Erythroblast (primary cell): ENCODE results near the gene OR2Z1.

Experiments used
- DNase-seq, 2 experiments: peaks; one replicate each; lab custom pipeline; 2025; lab: John Stamatoyannopoulos, UW
- GATA1 ChIP-seq: IDR thresholded peaks from 2 replicates; pipeline ENCODE4 v1.6.1; 2011; ENCODE audit warnings: low read depth, mild to moderate bottlenecking, control low read depth, low read length, moderate library complexity
- POLR2A ChIP-seq: IDR thresholded peaks from 2 replicates; pipeline ENCODE4 v1.6.1; 2011; ENCODE audit warnings: mild to moderate bottlenecking, low read length

The OR2Z1 gene

GRCh38 chr19:8721334-8721733 lies at the start of gene OR2Z1:
Gene OR2Z1, plus strand, starts transcription at chr19:8721634. Its CDS starts 9,395 bp downstream, at chr19:8731029.
- DNase-seq: no peak
- no peak for TF ChIP-seq POLR2A
- no peak for TF ChIP-seq GATA1

DNA sequence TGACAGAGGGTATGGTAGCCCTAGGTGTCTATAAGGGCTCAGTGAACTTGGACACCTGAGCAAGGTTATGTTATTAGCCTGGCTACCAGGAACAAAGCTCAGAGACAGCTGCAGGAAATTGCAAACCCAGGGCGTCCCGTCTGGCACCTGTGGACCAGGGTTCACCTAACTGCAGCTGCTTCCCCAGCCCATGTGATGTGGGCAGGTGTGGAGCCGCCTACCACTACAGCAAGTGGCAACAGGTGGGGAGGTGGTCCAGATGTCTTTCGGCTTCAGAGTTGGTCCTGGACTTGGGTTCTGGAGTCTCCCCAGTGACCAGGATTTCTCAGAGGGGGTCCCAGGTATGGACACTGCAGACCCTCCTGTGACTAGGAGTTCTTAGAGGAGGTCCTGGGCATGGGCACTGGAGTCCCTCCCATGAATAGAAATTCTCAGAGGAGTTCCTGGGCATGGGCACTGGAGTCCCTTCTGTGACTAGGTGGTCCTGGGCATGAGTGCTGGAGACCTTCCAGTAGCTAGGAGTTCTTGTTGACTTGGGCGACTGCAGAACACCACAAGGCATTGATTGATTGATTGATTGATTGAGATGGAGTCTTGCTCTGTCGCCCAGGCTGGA lies 48.0 kb upstream of the OR2Z1 start:
- TF ChIP-seq POLR2A (no peak), GATA1 (no peak)
- no peak for DNase-seq

GRCh38 chr19:8675066-8675465 lies 46.4 kb upstream of the OR2Z1 start:
- no peak for DNase-seq
- no peak for TF ChIP-seq GATA1
- no peak for TF ChIP-seq POLR2A

- no peak for DNase-seq
- TF ChIP-seq GATA1 (no peak), POLR2A (no peak)
Measured at GRCh38 chr19:8678244-8678807, 43.1 kb upstream of the OR2Z1 start.

GRCh38 chr19:8680676-8681344 lies 40.6 kb upstream of the OR2Z1 start:
- DNase-seq: no peak
- TF ChIP-seq POLR2A (no peak), GATA1 (no peak)

GRCh38 chr19:8681345-8682029 lies 39.9 kb upstream of the OR2Z1 start:
- TF ChIP-seq POLR2A (no peak), GATA1 (no peak)
- DNase-seq: no peak

- TF ChIP-seq POLR2A (no peak), GATA1 (no peak)
- no peak for DNase-seq
Measured at GRCh38 chr19:8682472-8682871, 39.0 kb upstream of the OR2Z1 start.

GRCh38 chr19:8682931-8683330 lies 38.5 kb upstream of the OR2Z1 start:
- DNase-seq: no peak
- TF ChIP-seq POLR2A (no peak), GATA1 (no peak)

DNA sequence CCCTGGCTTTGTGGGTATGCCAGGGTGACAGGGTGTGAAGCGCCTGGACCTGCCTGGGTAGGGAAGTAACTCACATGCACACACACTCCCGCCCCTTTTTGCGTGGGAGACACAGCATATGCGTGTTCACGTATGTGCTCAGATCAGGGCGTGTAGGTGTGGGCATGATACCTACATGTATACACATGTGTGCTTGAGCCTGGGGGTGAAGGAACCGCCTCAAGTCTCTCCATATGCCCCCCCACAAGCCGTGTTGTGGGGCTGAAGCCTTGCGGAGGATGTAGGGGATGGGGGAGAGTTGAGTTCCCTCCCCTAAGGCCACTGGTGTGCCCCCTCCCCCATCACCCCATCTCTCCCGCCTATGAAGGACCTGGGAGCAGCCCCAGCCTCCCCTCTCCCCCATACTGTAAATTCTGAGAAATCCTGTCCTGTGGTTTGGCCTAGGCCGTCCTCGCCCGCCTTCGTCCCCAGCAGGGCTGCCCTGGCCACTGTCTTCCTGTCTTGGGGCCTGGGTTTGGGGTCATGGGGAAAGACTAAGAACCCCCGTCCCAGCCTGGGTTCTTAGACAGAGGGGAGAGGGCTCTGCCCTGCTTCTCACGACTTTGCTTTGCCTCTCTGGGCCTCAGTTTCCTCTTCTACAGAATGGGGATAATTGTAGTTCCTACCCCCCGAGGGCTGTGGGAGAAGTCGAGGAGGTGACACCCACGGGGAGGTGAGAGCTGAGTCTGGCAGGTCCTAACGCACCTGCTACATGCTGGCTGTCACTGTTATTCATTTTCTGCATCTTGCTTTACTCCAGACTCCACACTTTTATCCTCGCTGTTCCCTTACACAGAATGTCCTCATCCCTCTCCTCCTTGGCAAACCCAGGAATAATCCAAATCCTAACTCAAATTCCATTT lies 37.2 kb upstream of the OR2Z1 start:
- TF ChIP-seq POLR2A: no peak
- no peak for TF ChIP-seq GATA1
- no peak for DNase-seq

- no peak for DNase-seq
Measured at GRCh38 chr19:8686549-8686948, 34.9 kb upstream of the OR2Z1 start.

DNA sequence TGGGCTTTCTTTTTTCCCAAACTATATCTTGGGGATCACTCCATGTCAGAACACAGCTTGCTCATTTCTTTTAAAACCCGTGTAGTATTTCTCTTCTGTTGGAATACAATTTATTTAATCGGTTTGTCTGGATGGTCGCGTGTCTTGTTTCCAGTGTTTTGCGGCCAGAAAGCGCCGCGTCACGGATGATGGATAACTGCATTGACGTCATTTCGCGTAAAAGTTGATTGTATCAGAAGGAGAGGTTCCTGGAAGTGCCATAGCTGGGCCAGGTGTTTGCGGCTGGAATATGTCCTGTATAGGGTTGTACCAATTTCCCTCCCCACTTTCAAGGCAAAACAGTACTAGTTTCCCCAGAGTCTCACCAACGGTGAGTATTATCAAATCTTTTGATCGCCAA lies 32.5 kb upstream of the OR2Z1 start:
- no peak for TF ChIP-seq GATA1
- TF ChIP-seq POLR2A: no peak
- DNase-seq: no peak

More at GRCh38 chr19:8686549-8686948, 34.9 kb upstream of the OR2Z1 start:
- TF ChIP-seq GATA1: no peak

DNA sequence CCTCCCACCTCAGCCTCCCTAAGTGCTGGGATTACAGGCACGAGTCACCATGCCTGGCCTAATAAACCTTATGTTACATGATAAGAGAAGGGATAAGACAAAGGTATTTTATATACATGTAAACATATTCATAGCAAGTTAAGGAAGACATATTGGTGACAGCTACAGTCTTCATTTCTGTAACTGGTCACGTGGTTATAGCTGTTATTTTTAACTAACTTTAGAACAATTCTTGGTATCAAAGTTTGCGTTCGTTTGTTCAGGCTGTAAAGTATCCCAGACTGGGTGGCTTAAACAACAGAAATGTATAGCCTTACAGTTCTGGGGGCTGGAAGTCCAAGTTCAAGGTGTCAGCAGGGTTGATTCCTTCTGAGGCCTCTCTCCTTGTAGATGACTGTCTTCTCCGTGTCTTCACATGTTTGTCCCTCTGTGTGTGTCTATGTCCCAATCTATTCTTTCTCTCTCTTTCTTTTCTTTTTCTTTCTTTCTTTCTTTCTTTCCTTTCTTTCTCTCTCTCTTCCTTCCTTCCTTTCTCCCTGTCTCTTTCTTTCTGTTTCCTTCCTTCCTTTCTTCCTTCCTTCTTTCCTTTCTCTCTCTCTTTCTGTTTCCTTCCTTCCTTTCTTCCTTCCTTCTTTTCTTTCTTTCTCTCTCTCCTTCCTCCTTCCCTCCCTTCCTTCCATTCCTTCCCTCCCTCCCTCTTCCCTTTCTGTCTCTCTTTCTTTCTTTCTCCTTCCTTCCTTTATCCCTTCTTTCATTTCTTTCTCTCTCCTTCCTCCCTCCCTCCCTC lies 30.5 kb upstream of the OR2Z1 start:
- no peak for DNase-seq
- TF ChIP-seq GATA1: no peak
- TF ChIP-seq POLR2A: no peak

- DNase-seq: no peak
- TF ChIP-seq POLR2A (no peak), GATA1 (no peak)
Measured at GRCh38 chr19:8695501-8695900, 25.9 kb upstream of the OR2Z1 start.
